ENCODE results near the gene COL9A2.

DNA sequence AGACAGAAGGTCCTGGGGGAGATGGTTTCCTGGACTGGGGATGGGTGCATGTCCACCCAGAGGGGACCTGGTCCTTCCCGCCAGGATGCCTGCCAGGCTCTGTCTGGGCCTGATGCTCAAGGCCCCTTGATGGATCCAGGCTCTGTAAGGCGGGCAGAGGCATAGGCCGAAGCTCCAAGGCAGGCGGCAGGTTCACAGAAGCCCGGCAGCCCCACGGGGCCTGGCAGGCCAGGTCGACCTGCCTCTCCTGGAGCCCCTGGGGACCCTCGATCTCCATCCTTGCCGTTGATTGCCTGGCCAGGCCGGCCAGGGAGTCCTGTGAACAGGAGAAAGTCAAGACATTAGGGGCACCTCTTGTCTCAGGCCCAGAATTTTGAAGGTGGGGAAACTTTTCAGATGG, 16.0 kb downstream of the COL9A2 start:
- TF ChIP-seq, protein P1, sequence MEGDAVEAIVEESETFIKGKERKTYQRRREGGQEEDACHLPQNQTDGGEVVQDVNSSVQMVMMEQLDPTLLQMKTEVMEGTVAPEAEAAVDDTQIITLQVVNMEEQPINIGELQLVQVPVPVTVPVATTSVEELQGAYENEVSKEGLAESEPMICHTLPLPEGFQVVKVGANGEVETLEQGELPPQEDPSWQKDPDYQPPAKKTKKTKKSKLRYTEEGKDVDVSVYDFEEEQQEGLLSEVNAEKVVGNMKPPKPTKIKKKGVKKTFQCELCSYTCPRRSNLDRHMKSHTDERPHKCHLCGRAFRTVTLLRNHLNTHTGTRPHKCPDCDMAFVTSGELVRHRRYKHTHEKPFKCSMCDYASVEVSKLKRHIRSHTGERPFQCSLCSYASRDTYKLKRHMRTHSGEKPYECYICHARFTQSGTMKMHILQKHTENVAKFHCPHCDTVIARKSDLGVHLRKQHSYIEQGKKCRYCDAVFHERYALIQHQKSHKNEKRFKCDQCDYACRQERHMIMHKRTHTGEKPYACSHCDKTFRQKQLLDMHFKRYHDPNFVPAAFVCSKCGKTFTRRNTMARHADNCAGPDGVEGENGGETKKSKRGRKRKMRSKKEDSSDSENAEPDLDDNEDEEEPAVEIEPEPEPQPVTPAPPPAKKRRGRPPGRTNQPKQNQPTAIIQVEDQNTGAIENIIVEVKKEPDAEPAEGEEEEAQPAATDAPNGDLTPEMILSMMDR (IDR thresholded peaks at IDR 0.05; ENCODE audit: insufficient read depth, low read length, poor library complexity, severe bottlenecking): no peak
- TF ChIP-seq EZH2phosphoT487 (conservative IDR thresholded peaks at IDR 0.05; ENCODE audit: low read length): no peak

Measured in SU-DHL-6 (cell line).